ENCODE data around the gene EIF3M.
"Not testable (repeated sequence)": the region's sequence is repeated elsewhere in the genome, so short reads cannot be mapped to it uniquely, and the experiment has no call there.

The EIF3M gene

DNA sequence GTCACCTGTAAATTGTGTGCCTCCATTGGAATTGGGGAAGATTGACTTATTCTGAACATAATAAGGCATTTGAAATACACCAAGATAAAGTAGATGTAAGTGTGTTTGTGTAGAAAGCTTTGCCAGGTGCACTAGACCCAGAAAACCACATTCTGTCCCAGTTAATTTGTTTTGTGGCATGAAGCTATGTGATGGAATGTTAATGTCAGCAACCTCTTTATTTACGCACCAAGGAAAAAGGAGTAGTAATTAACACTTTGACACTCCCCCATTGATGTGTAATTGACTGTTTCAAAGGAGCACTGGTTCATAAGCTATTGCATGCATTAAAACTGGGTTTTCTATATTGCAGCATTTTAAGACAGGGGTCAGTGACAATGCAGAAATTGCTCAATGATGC is 14.3 kb downstream of the EIF3M start:
- no peak for DNase-seq

DNA sequence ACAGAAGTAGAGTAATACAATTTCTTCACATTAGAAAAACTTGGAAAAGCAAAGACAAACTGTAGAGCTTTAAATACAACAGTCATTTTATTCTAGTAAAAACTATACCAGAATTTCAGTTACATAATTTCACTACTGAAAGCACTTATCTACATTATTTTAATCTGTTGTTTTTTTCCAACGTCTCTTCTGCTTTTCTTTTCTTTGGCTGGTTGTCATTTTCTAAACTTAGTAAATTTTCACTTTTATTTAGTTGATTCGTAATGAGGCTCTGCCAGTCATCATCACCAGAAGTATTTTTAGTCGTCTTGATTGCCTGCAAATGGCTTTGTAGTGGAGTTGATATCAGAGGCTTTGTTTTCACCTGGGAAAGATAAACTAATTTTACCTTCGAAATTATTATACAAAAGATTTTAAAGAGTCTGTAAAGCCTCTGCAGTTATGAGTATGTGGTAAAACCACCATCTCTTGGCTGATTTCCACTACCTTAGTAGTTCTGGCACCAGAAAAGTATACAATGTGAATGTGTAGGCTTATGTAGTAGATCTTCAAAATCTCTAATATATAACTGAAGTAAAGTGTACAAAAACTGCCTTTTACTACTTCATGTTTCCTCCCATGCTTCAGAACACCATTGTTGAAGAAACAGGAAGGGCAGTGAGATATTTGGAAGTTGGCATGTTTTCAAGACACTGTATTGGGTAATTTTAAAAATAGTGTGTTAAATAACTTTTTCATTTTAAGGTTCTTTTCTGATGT is 19.2 kb downstream of the EIF3M start:
- DNase-seq, result no peak

DNA sequence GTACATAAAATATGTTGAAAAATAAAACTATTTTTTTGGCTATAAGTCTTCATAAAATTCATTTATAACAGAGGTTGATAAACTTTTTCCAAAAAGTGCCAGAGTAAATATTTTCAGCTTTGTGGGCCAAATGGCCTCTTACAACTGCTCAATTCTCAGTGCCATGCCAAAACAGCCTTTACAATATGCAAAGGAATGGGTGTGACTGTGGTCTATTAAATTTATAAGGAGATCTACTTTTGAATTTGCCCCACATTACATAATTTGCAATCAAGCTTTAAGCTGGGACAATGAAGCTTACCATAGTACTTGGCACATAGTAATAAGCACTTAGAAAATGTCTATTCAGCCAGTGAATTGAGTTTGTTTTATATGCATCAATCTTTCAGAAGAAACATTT is 22.6 kb downstream of the EIF3M start:
- no peak for DNase-seq

DNA sequence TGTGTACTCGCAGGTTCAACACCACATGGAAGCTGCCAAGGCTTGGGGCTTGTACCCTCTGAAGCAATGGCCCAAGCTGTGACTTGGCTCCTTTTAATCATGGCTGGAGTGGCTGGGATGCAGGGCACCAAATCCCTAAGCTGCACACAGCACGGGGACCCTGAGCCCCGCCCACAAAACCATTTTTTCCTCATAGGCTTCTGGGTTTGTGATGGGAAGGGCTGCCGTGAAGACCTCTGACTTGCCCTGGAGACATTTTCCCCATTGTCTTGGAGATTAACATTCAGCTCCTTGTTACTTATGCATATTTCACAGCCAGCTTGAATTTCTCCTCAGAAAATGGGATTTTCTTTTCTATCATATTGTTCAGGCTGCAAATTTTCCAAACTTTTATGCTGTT is 25.2 kb downstream of the EIF3M start:
- not testable (repeated sequence) for DNase-seq

DNA sequence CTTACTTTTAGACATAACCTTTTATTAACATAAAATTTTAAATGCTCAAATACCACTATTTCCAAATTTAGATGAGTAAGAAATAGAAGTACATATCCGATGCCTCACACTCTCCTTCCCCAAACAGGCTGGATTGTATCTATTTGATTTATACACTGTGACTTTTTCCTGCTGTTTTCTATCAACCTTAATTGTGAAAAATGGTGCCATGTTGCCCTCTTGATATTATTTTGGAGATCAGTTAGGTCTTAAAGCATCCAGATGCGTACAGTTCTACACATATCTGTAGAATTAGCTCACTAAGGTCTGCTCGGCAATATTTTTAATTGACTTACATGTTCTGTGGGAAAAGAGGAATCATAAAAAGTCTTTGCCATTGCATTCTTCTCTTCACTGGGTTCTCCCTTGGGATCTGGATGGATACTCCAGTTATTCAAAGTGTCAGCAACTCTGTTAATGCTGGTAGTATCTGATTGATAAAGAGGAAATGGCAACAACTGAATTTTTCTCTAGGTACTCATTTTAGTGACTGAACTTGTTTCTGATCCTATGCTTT is 27.2 kb downstream of the EIF3M start:
- no peak for DNase-seq

DNA sequence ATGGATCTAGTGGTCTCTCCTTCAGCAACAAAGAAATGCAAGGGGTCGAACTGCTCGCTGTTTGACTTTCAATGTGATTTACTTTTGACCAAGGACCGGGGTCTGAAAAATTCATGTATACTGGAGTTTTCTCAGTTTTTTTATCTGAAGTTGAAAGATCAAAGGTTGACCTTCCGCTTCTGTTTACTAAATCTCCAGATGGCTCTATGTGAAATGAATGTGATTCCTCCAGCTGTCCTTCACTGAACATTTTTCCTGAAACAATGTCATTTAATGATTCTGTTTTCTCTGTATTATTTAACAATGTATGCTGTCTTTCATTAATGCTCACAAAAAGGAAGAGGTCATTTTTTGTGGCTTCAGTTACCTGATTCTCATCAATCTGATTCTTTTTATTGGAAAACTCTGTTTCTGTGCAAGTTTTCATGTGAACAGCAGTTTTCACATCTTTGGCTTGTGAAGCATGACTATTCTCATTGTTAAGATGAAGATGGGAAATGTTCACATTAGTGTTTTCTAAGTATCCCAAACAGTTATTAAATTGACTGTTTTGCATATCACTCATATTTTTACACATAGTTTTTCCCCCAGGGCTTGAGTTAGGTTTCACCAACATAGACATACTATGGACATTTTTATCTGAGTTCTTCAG is 30.0 kb downstream of the EIF3M start:
- no peak for DNase-seq

DNA sequence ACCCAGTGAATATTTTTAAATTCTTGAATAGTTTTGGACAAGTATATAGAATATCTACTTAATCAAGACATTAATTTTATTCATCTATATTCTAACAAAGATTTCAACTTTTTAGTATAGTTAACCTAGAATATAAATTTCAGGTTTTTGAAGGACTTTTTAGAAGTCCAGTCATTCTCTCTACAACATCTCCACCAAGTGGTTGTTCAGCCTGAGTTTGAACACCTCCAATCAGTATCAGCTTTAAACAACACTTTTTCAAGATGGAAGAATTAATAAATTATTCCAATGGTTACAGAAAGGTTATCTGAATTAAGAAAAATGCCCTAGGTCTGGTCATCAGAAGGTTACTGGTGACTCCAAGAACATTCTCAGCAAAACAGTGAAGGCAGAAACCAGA is 31.8 kb downstream of the EIF3M start:
- DNase-seq, result no peak

DNA sequence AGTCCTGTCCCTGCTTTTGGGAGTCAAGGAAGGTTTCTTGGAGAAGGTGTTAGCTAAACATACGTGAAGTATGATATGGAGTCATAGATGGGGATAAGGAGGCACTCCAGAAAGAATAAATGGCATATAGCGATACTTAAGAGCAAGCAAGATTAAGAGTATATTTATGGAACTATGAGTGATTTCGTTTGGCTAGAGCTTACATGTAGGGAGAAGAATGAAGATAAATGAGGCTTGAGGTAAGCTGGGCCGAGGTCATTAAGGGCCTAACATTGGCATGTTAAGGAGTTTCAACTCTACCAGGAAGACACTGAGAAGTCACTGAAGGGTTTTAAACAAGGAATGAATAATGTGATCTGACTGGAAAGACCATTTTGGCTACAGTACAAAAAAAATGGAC is 33.3 kb downstream of the EIF3M start:
- no peak for DNase-seq

DNA sequence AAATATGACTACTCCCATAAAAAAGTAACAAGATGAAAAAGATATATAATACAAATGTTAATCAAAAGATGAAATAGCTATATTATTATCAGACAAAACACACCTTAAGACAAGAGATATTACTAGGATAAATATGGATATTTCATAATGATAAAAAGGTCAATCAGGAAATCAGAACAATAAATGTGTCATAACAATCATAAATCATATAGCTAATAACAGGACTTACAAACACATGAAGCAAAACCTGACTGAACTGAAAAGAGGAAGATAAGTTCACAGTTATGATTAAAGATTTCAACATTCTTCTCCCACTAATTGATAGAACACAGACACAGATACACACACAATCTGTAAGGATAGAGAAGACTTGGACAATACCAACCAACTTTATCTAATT is 47.2 kb downstream of the EIF3M start:
- DNase-seq, result no peak

DNA sequence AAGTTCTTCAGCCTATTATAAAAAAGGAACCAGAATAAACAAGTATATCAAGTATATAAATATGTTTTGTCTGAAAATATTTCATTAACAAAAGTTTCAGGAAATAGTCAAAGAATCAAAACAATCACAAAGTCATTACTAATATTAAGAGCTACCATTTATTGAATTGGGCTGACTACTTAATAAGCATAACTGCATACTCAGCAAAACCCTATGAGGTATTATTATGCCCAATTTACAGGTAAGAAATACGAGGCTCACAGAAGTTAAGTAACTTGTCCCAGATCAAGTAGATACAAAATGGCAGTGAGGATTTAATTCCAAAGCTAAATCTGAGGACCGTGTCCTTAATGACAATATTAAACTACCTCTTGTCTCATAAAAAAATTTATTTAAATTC is 52.2 kb downstream of the EIF3M start:
- DNase-seq, result no peak

DNA sequence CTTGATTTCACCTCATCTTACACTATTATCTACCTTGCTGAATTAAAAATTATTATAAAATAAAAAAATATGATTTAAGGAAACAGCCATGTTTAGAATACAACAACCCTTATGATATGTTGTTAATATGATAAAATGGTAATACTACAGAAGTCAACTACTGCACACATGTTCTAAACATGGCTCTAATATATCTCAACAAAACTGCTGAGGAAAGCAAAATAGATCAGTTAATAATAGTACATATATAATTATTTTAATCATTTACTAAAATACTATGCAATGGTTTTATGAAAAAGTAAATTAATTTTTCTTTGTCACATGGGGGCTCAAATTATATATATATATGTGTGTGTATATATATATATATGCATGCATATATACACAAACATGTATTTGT is 57.7 kb downstream of the EIF3M start:
- DNase-seq, result no peak

DNA sequence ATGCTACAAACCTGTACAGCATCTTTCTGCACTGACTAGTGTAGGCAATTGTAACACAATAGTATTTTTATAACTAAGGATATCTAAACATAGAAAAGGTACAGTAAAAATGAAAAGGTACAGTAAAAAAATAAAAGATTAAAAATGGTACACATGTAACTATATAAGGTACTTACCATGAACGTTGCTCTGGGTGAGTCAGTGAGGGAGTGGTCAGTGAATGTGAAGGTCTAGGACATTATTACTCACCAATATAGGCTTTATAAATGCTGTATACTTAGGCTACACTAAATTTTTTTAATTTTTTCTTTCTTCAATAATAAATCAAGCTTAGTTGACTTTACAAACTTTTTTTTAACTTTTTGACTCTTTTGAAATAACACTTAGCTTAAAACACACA is 59.9 kb downstream of the EIF3M start:
- no peak for DNase-seq
